Measurements from ENCODE around the gene PCA3.

Gene PCA3

DNA sequence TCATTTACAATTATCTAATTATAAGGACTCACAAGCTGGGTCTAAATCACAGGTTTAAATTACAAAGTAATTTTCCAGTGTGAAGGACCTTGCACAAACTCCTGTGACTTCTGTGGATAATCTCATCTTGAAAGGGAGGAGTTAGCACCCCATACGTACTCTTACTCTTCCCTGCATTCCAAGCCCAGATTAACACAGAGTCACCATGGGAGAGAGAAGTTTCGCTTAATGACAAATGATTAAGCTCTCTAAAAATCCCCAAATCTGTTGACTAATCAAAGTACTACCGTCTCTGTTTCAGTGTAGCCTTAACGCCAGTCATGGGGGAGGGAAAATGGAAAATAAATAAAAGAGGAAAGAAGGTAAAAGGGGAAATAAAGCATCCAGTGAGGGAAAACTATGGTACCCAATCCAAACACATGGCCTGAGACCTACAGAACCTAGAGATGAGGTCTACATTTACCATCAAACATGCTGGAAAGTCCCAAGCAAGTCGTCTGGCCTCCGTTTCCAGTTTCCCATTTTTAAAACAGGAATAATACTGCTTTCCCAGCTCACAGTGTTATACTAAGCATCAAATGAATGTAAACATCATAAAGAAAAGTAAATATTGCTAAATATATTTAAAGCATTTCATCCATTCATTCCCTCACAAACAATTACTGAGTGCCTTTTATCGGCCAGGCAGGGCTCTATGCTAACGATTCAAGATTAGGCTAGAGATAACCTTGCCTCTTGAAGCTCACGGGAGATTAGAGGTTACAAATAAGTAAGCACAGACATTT is 63.2 kb downstream of the PCA3 start:
- DNase-seq (ENCODE audit: low read depth), result no peak

DNA sequence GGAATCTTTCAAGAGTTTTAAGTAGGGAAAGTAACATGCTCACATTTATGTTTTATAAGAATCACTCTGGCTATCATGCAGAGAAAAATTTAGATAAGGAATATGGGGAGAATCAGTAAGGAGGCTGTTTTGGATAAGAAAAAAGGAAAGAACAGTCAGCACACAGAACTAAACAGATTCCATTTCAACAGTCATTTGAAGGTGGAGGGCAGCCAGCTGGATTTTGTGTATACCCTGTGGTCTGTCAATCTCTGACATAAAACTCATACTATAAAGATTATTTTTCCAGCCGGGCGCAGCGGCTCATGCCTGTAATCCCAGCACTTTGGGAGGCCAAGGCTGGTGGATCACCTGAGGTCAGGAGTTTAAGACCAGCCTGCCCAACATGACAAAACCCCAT is 64.2 kb downstream of the PCA3 start:
- no peak for DNase-seq (ENCODE audit: low read depth)

DNA sequence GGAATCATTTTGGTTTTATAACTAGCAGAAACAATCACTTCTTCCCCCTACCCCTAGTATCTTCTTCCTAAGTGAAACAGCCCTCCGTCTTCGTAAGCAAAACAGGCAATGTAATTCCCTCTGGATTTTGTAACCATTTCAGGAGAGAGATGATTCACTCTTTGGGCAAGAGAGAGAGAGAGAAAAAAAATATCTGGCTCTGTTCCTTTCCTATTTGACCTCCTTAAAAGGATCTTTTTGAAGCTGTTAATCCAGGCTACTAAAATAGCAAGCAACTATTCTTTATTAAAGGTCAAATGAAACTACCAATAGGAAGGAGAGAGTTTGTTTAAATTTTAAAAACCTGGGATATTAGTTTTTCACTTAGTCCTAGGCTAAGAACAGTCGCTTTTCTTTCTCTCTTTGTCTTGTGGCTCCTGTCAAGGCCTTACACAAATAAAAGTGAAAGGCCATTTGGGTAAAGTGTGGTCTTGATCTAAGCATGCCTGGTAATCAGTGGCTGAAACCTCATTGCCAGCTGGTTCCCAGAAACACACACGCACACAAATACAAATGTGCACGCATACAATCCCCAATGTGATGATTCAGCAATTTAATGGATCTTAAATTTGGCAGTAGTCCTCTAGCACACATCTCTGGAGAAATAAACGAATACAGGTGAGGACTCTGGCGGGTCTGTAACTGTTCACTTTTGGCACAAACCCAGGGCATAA is 71.5 kb downstream of the PCA3 start:
- peak; percentile 89 for DNase-seq (ENCODE audit: low read depth)

All from EH (cell line).